GM10266 (cell line): ENCODE results near the gene DUSP3.

Experiments
- DNase-seq: peaks from one replicate; pipeline ENCODE4 v3.0.0; 2012; ENCODE audit errors: extremely low spot score
- CTCF ChIP-seq: IDR thresholded peaks from 2 replicates; pipeline ENCODE4 v1.5.1; 2012; ENCODE audit warnings: mild to moderate bottlenecking, low read depth; ENCODE audit not compliant: control insufficient read depth, insufficient read depth; ENCODE audit errors: missing control alignments

DUSP3 gene

GRCh38 chr17:43759836-43760235 is 18.9 kb downstream of the DUSP3 start:
- no peak for DNase-seq
- no peak for TF ChIP-seq CTCF

- no peak for DNase-seq
- TF ChIP-seq CTCF: no peak
Observed at GRCh38 chr17:43758497-43759174, 20.1 kb downstream of the DUSP3 start, which contains the start of gene SOST. SOST (minus strand) TSS chr17:43758791; CDS start chr17:43758741, 50 bp downstream.

- TF ChIP-seq CTCF: no peak
Observed at GRCh38 chr17:43758086-43758485, 20.7 kb downstream of the DUSP3 start.

GRCh38 chr17:43757171-43757660 is 21.6 kb downstream of the DUSP3 start:
- TF ChIP-seq CTCF: no peak

More at GRCh38 chr17:43758086-43758485, 20.7 kb downstream of the DUSP3 start:
- no peak for DNase-seq

GRCh38 chr17:43756201-43756600 is 22.6 kb downstream of the DUSP3 start:
- no peak for TF ChIP-seq CTCF
- no peak for DNase-seq

More at GRCh38 chr17:43757171-43757660, 21.6 kb downstream of the DUSP3 start:
- no peak for DNase-seq

GRCh38 chr17:43755389-43755875 is 23.3 kb downstream of the DUSP3 start:
- DNase-seq: no peak
- TF ChIP-seq CTCF: no peak

GRCh38 chr17:43754947-43755346 is 23.8 kb downstream of the DUSP3 start:
- no peak for DNase-seq
- TF ChIP-seq CTCF: no peak
